Measurements from ENCODE around the gene TBXA2R.

- TF ChIP-seq L3MBTL2 (conservative IDR thresholded peaks at IDR 0.05) (no peak), FOXA1 (IDR thresholded peaks at IDR 0.05) (no peak), BHLHE40 (IDR thresholded peaks at IDR 0.05; ENCODE audit: borderline replicate concordance) (no peak), ZNF384 (IDR thresholded peaks at IDR 0.05) (no peak), SP1 (IDR thresholded peaks at IDR 0.05) (no peak), ELF4 (IDR thresholded peaks at IDR 0.05) (no peak), CTBP1 (IDR thresholded peaks at IDR 0.05; ENCODE audit: borderline replicate concordance) (no peak), ARNT (IDR thresholded peaks at IDR 0.05) (no peak), HDGF (IDR thresholded peaks at IDR 0.05; ENCODE audit: borderline replicate concordance) (no peak), TARDBP (IDR thresholded peaks at IDR 0.05) (no peak)
These were observed 58.9 kb downstream of the TBXA2R start for GRCh38 chr19:3547767-3548282.

All from HEK293T (cell line).